Progenitor cell of endocrine pancreas (in vitro differentiated cells): ENCODE results near the gene PPP4R3B. TPM values are rescaled to one million over a fixed set of nuclear protein-coding genes. Genes with fewer than 3 reads are reported as not detected.

Experiments
- DNase-seq: peaks from one replicate; pipeline ENCODE4 v3.0.0; 2021; ENCODE audit warnings: low spot score; ENCODE audit not compliant: unreplicated experiment
- H3K27ac Mint-ChIP-seq: 2 replicates; pipeline ENCODE4 v1.8.0; 2021; ENCODE audit warnings: mild to moderate bottlenecking, moderate library complexity, mixed read lengths
- H3K27me3 Mint-ChIP-seq: 2 replicates; pipeline ENCODE4 v1.8.0; 2021; ENCODE audit warnings: mixed read lengths
- H3K36me3 Mint-ChIP-seq: 2 replicates; pipeline ENCODE4 v1.8.0; 2022; ENCODE audit warnings: mixed read lengths; ENCODE audit not compliant: insufficient read depth
- H3K4me1 Mint-ChIP-seq: 2 replicates; pipeline ENCODE4 v1.8.0; 2021; ENCODE audit warnings: low read depth, mixed read lengths
- H3K4me3 Mint-ChIP-seq: 2 replicates; pipeline ENCODE4 v1.8.0; 2021; ENCODE audit warnings: low read depth, mild to moderate bottlenecking, moderate library complexity, mixed read lengths
- H3K9me3 Mint-ChIP-seq: 2 replicates; pipeline ENCODE4 v1.8.0; 2021; ENCODE audit warnings: low read depth, mixed read lengths
- CTCF ChIP-seq: fragments of 200-600 bp; sonication (generic); IDR thresholded peaks from one replicate; pipeline ENCODE4 v1.5.0; 2021; ENCODE audit warnings: antibody characterized with exemption, mild to moderate bottlenecking; ENCODE audit not compliant: unreplicated experiment
- total RNA-seq: library from RNA; stranded (reverse); gene quantifications from 2 replicates; pipeline ENCODE4 v1.2.1, GENCODE V29; 2021

PPP4R3B gene
- total RNA-seq, 1 donor from 2014 or later: 57.0 TPM

GRCh38 chr2:55567298-55567697 is 50.1 kb downstream of the PPP4R3B start:
- TF ChIP-seq CTCF: no peak
- H3K4me3 Mint-ChIP-seq: no peak overlapping the region
- H3K9me3 Mint-ChIP-seq: peaks cover 9% of the 10 kb centered on the region
- no peaks in the 10 kb centered on the region for H3K27me3 Mint-ChIP-seq
- no peak for DNase-seq
- no peaks in the 10 kb centered on the region for H3K4me1 Mint-ChIP-seq
- peaks cover 42% of the 10 kb centered on the region for H3K36me3 Mint-ChIP-seq
- H3K27ac Mint-ChIP-seq: peak overlapping the region; percentile 24

GRCh38 chr2:55565613-55566012 is 51.8 kb downstream of the PPP4R3B start:
- no peak for DNase-seq
- Mint-ChIP-seq H3K4me1 (no peaks in the 10 kb centered on the region), H3K27ac (no peak overlapping the region), H3K9me3 (peaks cover 16% of the 10 kb centered on the region), H3K36me3 (peaks cover 53% of the 10 kb centered on the region), H3K4me3 (no peak overlapping the region), H3K27me3 (no peaks in the 10 kb centered on the region)
- TF ChIP-seq CTCF: no peak

GRCh38 chr2:55560855-55561254 is 56.6 kb downstream of the PPP4R3B start:
- no peak overlapping the region for H3K27ac Mint-ChIP-seq
- no peak for TF ChIP-seq CTCF
- H3K4me3 Mint-ChIP-seq: no peak overlapping the region
- no peak for DNase-seq
- peaks cover 56% of the 10 kb centered on the region for H3K36me3 Mint-ChIP-seq
- H3K27me3 Mint-ChIP-seq: no peaks in the 10 kb centered on the region
- peaks cover 19% of the 10 kb centered on the region for H3K9me3 Mint-ChIP-seq
- peaks cover 4% of the 10 kb centered on the region for H3K4me1 Mint-ChIP-seq

- peaks cover 4% of the 10 kb centered on the region for H3K4me1 Mint-ChIP-seq
- peaks cover 45% of the 10 kb centered on the region for H3K36me3 Mint-ChIP-seq
- H3K4me3 Mint-ChIP-seq: no peak overlapping the region
- peak overlapping the region; percentile 75 for H3K27ac Mint-ChIP-seq
- DNase-seq: no peak
- no peaks in the 10 kb centered on the region for H3K27me3 Mint-ChIP-seq
- peaks cover 9% of the 10 kb centered on the region for H3K9me3 Mint-ChIP-seq
- TF ChIP-seq CTCF: no peak
Measured at GRCh38 chr2:55556809-55557208, 60.6 kb downstream of the PPP4R3B start.

GRCh38 chr2:55555977-55556376 is 61.4 kb downstream of the PPP4R3B start:
- Mint-ChIP-seq H3K27me3 (no peaks in the 10 kb centered on the region), H3K36me3 (peaks cover 37% of the 10 kb centered on the region), H3K4me3 (no peak overlapping the region), H3K27ac (peak overlapping the region; percentile 94), H3K9me3 (peaks cover 4% of the 10 kb centered on the region), H3K4me1 (peaks cover 4% of the 10 kb centered on the region)
- no peak for TF ChIP-seq CTCF
- no peak for DNase-seq
